ENCODE data around the gene AKAP6.

Gene AKAP6

DNA sequence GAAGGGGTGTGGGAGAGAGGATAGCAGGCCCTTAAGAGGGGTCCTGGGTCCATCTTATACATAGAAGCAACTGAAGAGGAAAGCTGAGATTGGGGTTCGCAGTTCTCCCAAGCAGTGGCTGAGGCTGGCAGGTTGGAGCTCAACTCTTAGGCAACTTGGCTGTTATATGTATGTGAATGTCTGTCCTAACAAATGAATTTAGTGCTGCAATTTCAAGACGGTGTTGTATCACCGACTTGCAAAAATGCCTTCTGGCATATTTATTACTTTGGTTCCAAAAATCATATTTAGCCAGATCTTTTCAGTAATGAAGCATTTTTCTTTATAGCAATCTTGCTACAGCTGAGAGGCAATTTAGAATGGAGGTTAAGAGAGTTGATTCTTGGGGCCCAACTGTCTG lies 148.3 kb downstream of the AKAP6 start:
- peaks cover 8% of the 10 kb centered on the region for H3K4me1 ChIP-seq (ENCODE audit: control insufficient read depth, low read depth, low read length)
- no peaks in the 10 kb centered on the region for H3K36me3 ChIP-seq (ENCODE audit: control insufficient read depth, low read depth, low read length)
- no peaks in the 10 kb centered on the region for H3K27me3 ChIP-seq (ENCODE audit: control insufficient read depth, insufficient read depth, low read length)
- no peak overlapping the region for H3K4me3 ChIP-seq (ENCODE audit: low read length)
- no peaks in the 10 kb centered on the region for H3K9me3 ChIP-seq (ENCODE audit: control insufficient read depth, low read depth, low read length)
- no peak overlapping the region for H3K9ac ChIP-seq (ENCODE audit: low read length)
- H3K27ac ChIP-seq (ENCODE audit: low read length) = no peak overlapping the region

DNA sequence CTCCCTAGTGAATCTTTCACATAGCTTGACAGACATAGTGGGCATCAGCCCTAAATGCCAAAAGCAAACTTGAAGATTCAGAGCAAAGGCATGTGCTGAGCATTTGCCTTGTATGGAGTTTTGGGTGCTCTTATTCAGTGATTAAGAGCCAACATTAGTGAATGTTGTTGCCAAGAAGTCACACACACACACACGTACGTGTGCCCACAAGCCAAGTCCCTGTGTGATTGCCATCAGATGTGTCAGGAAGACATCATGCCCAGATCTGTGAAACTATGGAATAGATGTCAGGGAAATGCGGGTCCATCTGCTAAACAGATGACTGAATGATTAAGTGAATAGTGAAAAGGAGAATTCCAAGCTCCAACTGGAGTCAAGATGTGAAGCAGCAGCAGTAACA lies 149.0 kb downstream of the AKAP6 start:
- no peak overlapping the region for H3K27ac ChIP-seq (ENCODE audit: low read length)
- no peaks in the 10 kb centered on the region for H3K27me3 ChIP-seq (ENCODE audit: control insufficient read depth, insufficient read depth, low read length)
- H3K9me3 ChIP-seq (ENCODE audit: control insufficient read depth, low read depth, low read length) = no peaks in the 10 kb centered on the region
- peaks cover 2% of the 10 kb centered on the region for H3K4me1 ChIP-seq (ENCODE audit: control insufficient read depth, low read depth, low read length)
- no peak overlapping the region for H3K9ac ChIP-seq (ENCODE audit: low read length)
- no peak overlapping the region for H3K4me3 ChIP-seq (ENCODE audit: low read length)
- H3K36me3 ChIP-seq (ENCODE audit: control insufficient read depth, low read depth, low read length) = no peaks in the 10 kb centered on the region

DNA sequence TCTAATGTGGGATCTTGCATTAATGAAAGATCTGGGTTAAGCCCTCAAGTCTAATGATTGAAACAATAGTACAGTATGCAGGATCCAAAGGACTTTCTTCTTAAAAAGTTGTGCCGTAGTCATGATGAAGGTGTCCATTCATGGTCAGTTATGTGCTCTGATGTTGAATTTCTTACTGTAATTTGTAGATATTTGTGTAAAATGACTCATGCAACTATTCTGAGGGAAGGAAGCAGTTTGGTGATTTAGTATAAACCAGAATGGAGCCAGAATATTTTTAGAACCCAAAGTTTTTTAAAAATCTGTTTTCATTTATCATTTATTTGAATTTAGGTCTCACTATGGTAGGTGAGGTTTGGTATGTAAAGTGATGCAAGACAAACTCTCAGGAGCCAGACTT lies 151.2 kb downstream of the AKAP6 start:
- Histone ChIP-seq H3K9ac (ENCODE audit: low read length) (no peak overlapping the region), H3K4me1 (ENCODE audit: control insufficient read depth, low read depth, low read length) (no peaks in the 10 kb centered on the region), H3K27me3 (ENCODE audit: control insufficient read depth, insufficient read depth, low read length) (no peaks in the 10 kb centered on the region), H3K27ac (ENCODE audit: low read length) (no peak overlapping the region), H3K9me3 (ENCODE audit: control insufficient read depth, low read depth, low read length) (no peaks in the 10 kb centered on the region), H3K36me3 (ENCODE audit: control insufficient read depth, low read depth, low read length) (no peaks in the 10 kb centered on the region), H3K4me3 (ENCODE audit: low read length) (no peak overlapping the region)

DNA sequence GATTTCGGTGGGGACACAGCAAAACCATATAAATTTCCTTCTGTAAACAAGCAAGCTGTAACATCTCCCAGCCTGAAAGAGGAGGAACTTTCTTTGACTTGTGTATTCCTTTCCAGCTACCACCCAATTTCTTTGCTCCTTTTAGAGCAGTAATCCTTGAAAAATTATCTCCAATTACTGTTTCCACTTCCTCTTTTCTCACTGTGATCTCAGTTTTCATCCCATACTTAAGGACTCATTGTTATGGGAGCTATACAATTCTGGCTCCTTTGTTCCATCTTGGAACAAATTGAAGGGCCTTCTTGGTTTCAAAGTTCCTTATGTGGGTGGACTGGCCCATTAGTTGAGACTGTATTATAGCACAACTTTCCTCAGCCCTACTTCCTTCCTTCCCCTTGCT lies 152.6 kb downstream of the AKAP6 start:
- Histone ChIP-seq H3K4me3 (ENCODE audit: low read length) (no peak overlapping the region), H3K9me3 (ENCODE audit: control insufficient read depth, low read depth, low read length) (no peaks in the 10 kb centered on the region), H3K4me1 (ENCODE audit: control insufficient read depth, low read depth, low read length) (no peaks in the 10 kb centered on the region), H3K36me3 (ENCODE audit: control insufficient read depth, low read depth, low read length) (no peaks in the 10 kb centered on the region), H3K27ac (ENCODE audit: low read length) (no peak overlapping the region), H3K9ac (ENCODE audit: low read length) (no peak overlapping the region), H3K27me3 (ENCODE audit: control insufficient read depth, insufficient read depth, low read length) (no peaks in the 10 kb centered on the region)

DNA sequence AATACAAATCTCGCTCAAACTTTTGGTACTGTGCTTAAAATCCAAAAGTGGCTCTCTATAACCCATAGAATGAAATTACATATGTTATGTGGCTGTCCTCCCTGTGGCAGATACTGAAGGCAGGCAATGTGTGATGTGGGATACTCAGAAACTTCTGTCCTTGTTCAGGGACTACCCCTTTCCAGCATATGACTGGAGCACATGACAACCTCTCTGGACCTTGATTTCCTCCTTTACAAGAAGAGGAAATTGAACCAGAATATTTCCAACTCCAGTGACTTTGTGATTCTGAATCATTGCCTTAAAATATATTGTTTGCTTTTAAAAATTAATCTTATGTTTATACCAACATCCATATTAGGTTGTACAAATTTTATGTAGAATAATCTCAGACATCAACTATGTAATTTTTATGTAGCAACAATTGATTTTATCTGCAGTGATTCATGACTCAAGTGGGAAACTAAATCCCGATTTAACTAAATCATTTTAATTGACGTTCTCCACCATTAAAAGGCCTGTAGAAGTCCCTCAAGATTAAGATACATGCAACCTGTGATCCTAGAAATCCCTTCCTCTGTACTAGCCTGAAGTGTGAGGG lies 162.4 kb downstream of the AKAP6 start:
- Histone ChIP-seq H3K9me3 (ENCODE audit: control insufficient read depth, low read depth, low read length) (no peaks in the 10 kb centered on the region), H3K9ac (ENCODE audit: low read length) (no peak overlapping the region), H3K4me1 (ENCODE audit: control insufficient read depth, low read depth, low read length) (no peaks in the 10 kb centered on the region), H3K27me3 (ENCODE audit: control insufficient read depth, insufficient read depth, low read length) (no peaks in the 10 kb centered on the region), H3K4me3 (ENCODE audit: low read length) (no peak overlapping the region), H3K36me3 (ENCODE audit: control insufficient read depth, low read depth, low read length) (no peaks in the 10 kb centered on the region), H3K27ac (ENCODE audit: low read length) (no peak overlapping the region)

DNA sequence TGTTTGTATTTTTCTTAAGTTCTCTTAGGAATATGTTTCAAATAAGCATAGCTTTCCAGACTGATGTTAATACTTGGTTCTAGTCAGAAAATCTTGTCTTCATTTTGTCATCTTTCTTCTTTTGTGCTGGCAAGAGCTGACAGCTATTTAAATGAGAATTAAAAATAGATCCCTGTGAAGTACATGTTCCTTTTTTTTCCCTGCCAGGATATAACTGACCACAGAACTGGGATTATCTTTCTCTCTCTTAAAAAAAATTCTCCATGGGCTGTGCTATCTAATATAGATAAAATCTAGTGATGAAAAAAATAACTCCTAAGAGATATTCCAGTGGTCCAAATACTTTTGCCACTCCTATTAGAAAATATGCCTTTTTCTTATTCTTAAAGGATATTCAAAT lies 163.4 kb downstream of the AKAP6 start:
- H3K27ac ChIP-seq (ENCODE audit: low read length) = no peak overlapping the region

DNA sequence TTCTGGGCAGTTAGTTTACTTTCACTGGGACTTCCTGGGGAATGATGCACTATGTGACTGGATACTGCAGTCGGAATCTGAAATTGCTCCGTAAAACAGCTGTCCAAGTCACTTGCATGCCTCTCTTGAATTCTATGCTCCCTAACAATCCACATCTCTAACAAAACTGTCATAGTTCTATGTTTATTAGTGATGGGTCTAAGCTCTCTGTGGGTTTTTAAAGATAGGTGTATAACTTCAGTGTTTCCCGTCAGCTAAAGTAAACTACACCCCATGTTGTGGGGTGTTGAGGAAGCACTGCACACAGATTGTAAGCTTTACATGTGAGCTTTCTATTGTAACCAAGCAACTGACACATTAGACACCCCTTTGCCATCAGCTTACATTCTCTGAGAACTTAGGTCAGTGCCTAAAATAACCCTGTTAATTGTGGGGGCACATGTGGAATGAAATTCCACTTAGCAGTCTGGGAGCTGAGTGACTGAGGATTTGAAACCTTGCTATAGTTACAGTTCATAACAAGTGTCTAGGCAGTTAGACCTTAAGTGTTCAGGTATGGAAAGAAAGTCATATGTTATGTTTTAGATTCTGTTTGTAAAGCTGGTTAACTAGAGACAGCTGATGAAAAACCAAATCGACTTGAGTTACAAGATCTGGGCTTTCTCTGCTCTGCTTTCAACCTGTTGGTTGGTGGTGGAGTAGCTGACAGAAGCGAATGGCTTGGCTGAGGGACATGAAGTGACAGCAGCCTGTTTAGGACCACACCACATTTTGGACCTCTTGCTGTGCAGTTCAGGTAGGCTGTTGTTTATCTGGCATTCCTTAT lies 165.7 kb downstream of the AKAP6 start:
- no peak overlapping the region for H3K27ac ChIP-seq (ENCODE audit: low read length)
- no peaks in the 10 kb centered on the region for H3K27me3 ChIP-seq (ENCODE audit: control insufficient read depth, insufficient read depth, low read length)
- H3K36me3 ChIP-seq (ENCODE audit: control insufficient read depth, low read depth, low read length) = no peaks in the 10 kb centered on the region
- H3K9ac ChIP-seq (ENCODE audit: low read length) = no peak overlapping the region
- no peaks in the 10 kb centered on the region for H3K9me3 ChIP-seq (ENCODE audit: control insufficient read depth, low read depth, low read length)
- H3K4me1 ChIP-seq (ENCODE audit: control insufficient read depth, low read depth, low read length) = no peaks in the 10 kb centered on the region
- H3K4me3 ChIP-seq (ENCODE audit: low read length) = no peak overlapping the region

More for the DNA sequence above, 163.4 kb downstream of the AKAP6 start:
- Histone ChIP-seq H3K36me3 (ENCODE audit: control insufficient read depth, low read depth, low read length) (no peaks in the 10 kb centered on the region), H3K27me3 (ENCODE audit: control insufficient read depth, insufficient read depth, low read length) (no peaks in the 10 kb centered on the region), H3K4me3 (ENCODE audit: low read length) (no peak overlapping the region), H3K9ac (ENCODE audit: low read length) (no peak overlapping the region), H3K9me3 (ENCODE audit: control insufficient read depth, low read depth, low read length) (no peaks in the 10 kb centered on the region), H3K4me1 (ENCODE audit: control insufficient read depth, low read depth, low read length) (no peaks in the 10 kb centered on the region)

DNA sequence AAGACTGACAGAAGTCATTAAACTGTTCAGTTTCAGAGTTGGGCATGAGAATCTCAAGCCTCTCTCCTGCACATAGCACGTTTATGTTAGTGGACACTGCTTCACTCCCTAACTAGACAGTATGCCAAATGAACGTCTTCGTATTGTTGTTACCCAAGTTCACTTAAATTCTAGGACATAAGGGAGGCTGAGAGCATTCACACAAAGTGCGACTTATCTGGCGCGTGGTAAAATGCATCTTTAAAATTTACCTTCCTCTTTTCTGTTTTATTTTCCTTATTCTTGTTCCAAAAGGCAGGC lies 166.3 kb downstream of the AKAP6 start:
- no peaks in the 10 kb centered on the region for H3K4me1 ChIP-seq (ENCODE audit: control insufficient read depth, low read depth, low read length)
- H3K27ac ChIP-seq (ENCODE audit: low read length) = no peak overlapping the region
- H3K27me3 ChIP-seq (ENCODE audit: control insufficient read depth, insufficient read depth, low read length) = no peaks in the 10 kb centered on the region
- no peaks in the 10 kb centered on the region for H3K9me3 ChIP-seq (ENCODE audit: control insufficient read depth, low read depth, low read length)
- H3K9ac ChIP-seq (ENCODE audit: low read length) = no peak overlapping the region
- H3K4me3 ChIP-seq (ENCODE audit: low read length) = no peak overlapping the region
- no peaks in the 10 kb centered on the region for H3K36me3 ChIP-seq (ENCODE audit: control insufficient read depth, low read depth, low read length)

DNA sequence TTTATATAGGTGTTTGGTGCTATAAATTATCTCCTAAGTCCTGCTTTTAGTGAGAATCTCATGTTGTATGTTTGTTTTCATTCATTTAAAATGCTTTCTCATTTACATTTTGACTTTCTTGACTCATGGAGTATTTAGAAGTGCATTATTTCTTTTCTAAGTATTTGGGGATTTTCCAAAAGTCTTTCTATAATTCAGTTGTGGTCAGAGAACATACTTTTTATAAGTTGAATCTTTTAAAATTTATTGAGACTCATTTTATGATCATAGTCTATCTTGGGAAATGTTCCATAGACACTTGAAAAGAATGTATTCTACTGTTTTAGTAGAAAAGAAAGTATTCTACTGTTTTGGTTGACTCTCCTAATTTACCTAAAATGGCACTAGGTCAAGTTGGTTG lies 168.2 kb downstream of the AKAP6 start:
- no peak overlapping the region for H3K9ac ChIP-seq (ENCODE audit: low read length)
- H3K9me3 ChIP-seq (ENCODE audit: control insufficient read depth, low read depth, low read length) = no peaks in the 10 kb centered on the region
- no peak overlapping the region for H3K27ac ChIP-seq (ENCODE audit: low read length)
- no peaks in the 10 kb centered on the region for H3K4me1 ChIP-seq (ENCODE audit: control insufficient read depth, low read depth, low read length)
- no peaks in the 10 kb centered on the region for H3K36me3 ChIP-seq (ENCODE audit: control insufficient read depth, low read depth, low read length)
- H3K4me3 ChIP-seq (ENCODE audit: low read length) = no peak overlapping the region
- no peaks in the 10 kb centered on the region for H3K27me3 ChIP-seq (ENCODE audit: control insufficient read depth, insufficient read depth, low read length)

DNA sequence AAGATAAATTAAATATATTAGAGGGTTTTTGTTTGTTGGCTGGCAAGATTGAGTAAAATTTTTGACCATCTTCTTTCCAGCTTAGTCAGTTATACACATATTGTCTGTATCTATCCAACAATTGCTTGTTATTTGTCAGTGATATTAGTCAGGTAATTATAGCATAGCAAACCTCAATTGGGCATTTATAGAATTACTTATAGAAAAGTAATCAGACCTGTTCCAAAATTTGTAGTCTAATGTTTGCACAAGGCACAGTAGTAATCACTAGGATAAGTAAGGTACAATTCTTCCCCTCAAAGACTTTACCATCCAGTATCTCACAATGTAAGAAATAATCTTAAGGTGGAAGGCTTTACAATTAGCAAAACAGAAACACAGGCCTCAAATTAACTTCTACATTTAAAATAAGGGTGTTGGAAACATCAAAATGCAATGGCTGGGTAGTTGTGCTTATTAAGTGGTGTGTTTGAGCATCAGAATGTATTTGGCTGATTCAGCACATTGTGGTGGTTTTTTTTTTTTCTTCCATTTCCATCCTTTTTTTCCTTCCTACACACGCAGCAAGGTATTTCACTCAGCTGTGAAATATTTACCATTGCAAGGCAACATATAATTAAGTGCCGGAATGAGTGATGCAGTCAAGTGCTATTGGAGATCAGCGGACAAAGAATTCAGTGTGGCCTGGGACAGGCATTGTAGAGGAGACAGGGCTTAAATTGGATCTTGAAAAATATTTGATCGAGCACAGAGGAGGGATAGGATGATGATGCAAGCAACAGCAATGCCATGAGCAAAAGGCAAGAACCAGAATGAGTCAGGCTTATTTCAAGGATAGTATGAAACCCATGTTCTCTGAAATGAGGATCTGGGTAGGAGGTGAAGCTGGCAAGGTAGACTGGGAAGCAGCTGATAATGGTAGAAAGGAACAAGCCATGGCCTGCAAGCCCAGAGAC lies 178.2 kb downstream of the AKAP6 start:
- H3K27ac ChIP-seq (ENCODE audit: low read length) = no peak overlapping the region
- H3K27me3 ChIP-seq (ENCODE audit: control insufficient read depth, insufficient read depth, low read length) = no peaks in the 10 kb centered on the region
- H3K36me3 ChIP-seq (ENCODE audit: control insufficient read depth, low read depth, low read length) = no peaks in the 10 kb centered on the region
- H3K9ac ChIP-seq (ENCODE audit: low read length) = no peak overlapping the region
- H3K4me3 ChIP-seq (ENCODE audit: low read length) = no peak overlapping the region
- no peaks in the 10 kb centered on the region for H3K4me1 ChIP-seq (ENCODE audit: control insufficient read depth, low read depth, low read length)
- H3K9me3 ChIP-seq (ENCODE audit: control insufficient read depth, low read depth, low read length) = no peaks in the 10 kb centered on the region

DNA sequence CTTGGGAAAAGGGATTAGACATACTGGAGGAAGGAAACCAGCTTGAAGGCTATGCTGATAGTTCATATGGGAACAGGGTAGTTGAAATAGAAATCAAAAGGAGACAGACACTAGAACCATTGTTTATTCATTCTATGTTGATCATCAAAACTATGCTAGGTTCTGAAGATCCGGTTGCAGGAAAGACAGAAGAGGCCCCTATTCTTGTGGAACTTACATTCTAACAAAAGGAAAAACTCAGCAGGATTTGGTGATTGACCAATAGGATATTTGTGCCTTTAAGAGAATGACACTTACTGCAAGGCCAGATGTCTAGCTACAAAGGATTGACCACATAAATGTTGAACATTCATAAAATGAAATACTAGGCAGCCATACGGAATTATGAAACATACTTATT lies 179.2 kb downstream of the AKAP6 start:
- no peaks in the 10 kb centered on the region for H3K36me3 ChIP-seq (ENCODE audit: control insufficient read depth, low read depth, low read length)
- H3K4me1 ChIP-seq (ENCODE audit: control insufficient read depth, low read depth, low read length) = no peaks in the 10 kb centered on the region
- H3K27me3 ChIP-seq (ENCODE audit: control insufficient read depth, insufficient read depth, low read length) = no peaks in the 10 kb centered on the region
- H3K4me3 ChIP-seq (ENCODE audit: low read length) = no peak overlapping the region
- no peak overlapping the region for H3K9ac ChIP-seq (ENCODE audit: low read length)
- no peaks in the 10 kb centered on the region for H3K9me3 ChIP-seq (ENCODE audit: control insufficient read depth, low read depth, low read length)
- no peak overlapping the region for H3K27ac ChIP-seq (ENCODE audit: low read length)

All from iPS-18a (cell line).